B cell (primary cell): ENCODE measurements around the gene MTPN. TPM values are rescaled to one million over a fixed set of nuclear protein-coding genes. Genes with fewer than 3 reads are reported as not detected.

Experiments
- ATAC-seq: fragments of 200-7000 bp; cut with Tn5 transposase; one replicate; pipeline ENCODE4 v1.10.0; 2021; ENCODE audit warnings: low read depth, mild to moderate bottlenecking, moderate number of reproducible peaks, moderate library complexity
- CTCF ChIA-PET: fragments of 350-600 bp; sonication (Branson Sonifier 250); formaldehyde crosslinking; loops from one replicate; lab custom pipeline; 2021; ENCODE audit warnings: antibody characterized with exemption, inconsistent platforms; lab: Charles Lee
- POLR2A ChIA-PET: fragments of 350-600 bp; sonication (Branson Sonifier 250); formaldehyde crosslinking; loops from one replicate; lab custom pipeline; 2021; ENCODE audit warnings: antibody characterized with exemption; lab: Charles Lee
- DNase-seq: peaks from one replicate; pipeline ENCODE4 v3.0.0; 2013
- H2AFZ ChIP-seq: 2 replicates; pipeline ENCODE4 v1.6.1; 2012; ENCODE audit warnings: mild to moderate bottlenecking, low read depth, low read length; ENCODE audit not compliant: insufficient read depth, poor library complexity, severe bottlenecking
- H3K27ac ChIP-seq, 2 donors: 1 replicate in 1 of 2; 2 replicates in 1 of 2; pipeline ENCODE4 v1.5.1; 2012 to 2013; ENCODE audit warnings: low read length in 2 of 2, mild to moderate bottlenecking in 2 of 2, moderate library complexity in 1 of 2
- H3K27me3 ChIP-seq, 4 experiments: fragments of 200-600 bp in 1 of 4; sonication (generic) in 1 of 4; replicated peaks in 1 of 4; 1 replicate in 2 of 4; 2 replicates in 2 of 4; pipeline versions ENCODE4 v1.6.1 to v1.7.0; 2013 to 2016; ENCODE audit warnings: low read length in 3 of 4, mild to moderate bottlenecking in 2 of 4, mixed read lengths in 1 of 4, moderate library complexity in 1 of 4; ENCODE audit not compliant: insufficient read depth in 4 of 4, control insufficient read depth in 3 of 4; ENCODE audit errors: control extremely low read depth in 1 of 4
- H3K36me3 ChIP-seq, 2 experiments: replicated peaks in 1 of 2; 1 replicate in 1 of 2; 2 replicates in 1 of 2; pipeline versions ENCODE4 v1.6.1 to v1.7.1; 2013; ENCODE audit warnings: low read length in 1 of 2; ENCODE audit not compliant: insufficient read depth in 2 of 2, control insufficient read depth in 1 of 2; ENCODE audit errors: control extremely low read depth in 1 of 2, extremely low read depth in 1 of 2
- H3K4me1 ChIP-seq, 2 donors: fragments of 200-600 bp in 1 of 2; sonication (generic) in 1 of 2; 1 replicate in 1 of 2; 2 replicates in 1 of 2; pipeline versions ENCODE4 v1.5.1 to v1.6.1; 2013 to 2017; ENCODE audit warnings: low read length in 2 of 2; ENCODE audit not compliant: control insufficient read depth in 2 of 2, insufficient read depth in 2 of 2
- H3K4me2 ChIP-seq: replicated peaks from 2 replicates; pipeline ENCODE3; 2012; ENCODE audit warnings: mild to moderate bottlenecking, low read depth, low read length; ENCODE audit not compliant: poor library complexity, severe bottlenecking
- H3K4me3 ChIP-seq, 5 experiments: fragments of 200-600 bp in 1 of 5; sonication (generic) in 1 of 5; 1 replicate in 3 of 5; 2 replicates in 2 of 5; pipeline versions ENCODE4 v1.5.1 to v1.7.0; 2011 to 2016; ENCODE audit warnings: low read length in 4 of 5, mild to moderate bottlenecking in 4 of 5, low read depth in 2 of 5, control low read depth in 1 of 5, moderate library complexity in 1 of 5; ENCODE audit not compliant: insufficient read depth in 1 of 5; ENCODE audit errors: control extremely low read depth in 1 of 5, extremely low read depth in 1 of 5
- H3K79me2 ChIP-seq: fragments of 200-600 bp; sonication (generic); one replicate; pipeline ENCODE4 v1.6.0; 2016; ENCODE audit warnings: low read length; ENCODE audit not compliant: control insufficient read depth, insufficient read depth
- H3K9ac ChIP-seq: fragments of 200-600 bp; sonication (generic); 2 replicates; pipeline ENCODE4 v1.6.1; 2017; ENCODE audit warnings: mild to moderate bottlenecking, low read length, moderate library complexity
- H3K9me3 ChIP-seq, 3 donors: one replicate each; pipeline versions ENCODE4 v1.6.1 to v1.7.1; 2013; ENCODE audit warnings: low read length in 2 of 3; ENCODE audit not compliant: control insufficient read depth in 2 of 3, insufficient read depth in 1 of 3; ENCODE audit errors: control extremely low read depth in 1 of 3
- H4K20me1 ChIP-seq: 2 replicates; pipeline ENCODE4 v1.6.0; 2012; ENCODE audit warnings: mild to moderate bottlenecking, low read length; ENCODE audit not compliant: insufficient read depth, control insufficient read depth, poor library complexity, severe bottlenecking
- H3K27ac Mint-ChIP-seq: one replicate; pipeline ENCODE4 v1.8.0; 2021; ENCODE audit warnings: mixed read lengths
- H3K27me3 Mint-ChIP-seq: one replicate; pipeline ENCODE4 v1.8.0; 2021; ENCODE audit warnings: mixed read lengths
- H3K4me1 Mint-ChIP-seq: one replicate; pipeline ENCODE4 v1.8.0; 2021; ENCODE audit warnings: mixed read lengths
- H3K4me3 Mint-ChIP-seq: one replicate; pipeline ENCODE4 v1.8.0; 2021; ENCODE audit warnings: mixed read lengths
- H3K9me3 Mint-ChIP-seq: one replicate; pipeline ENCODE4 v1.8.0; 2022; ENCODE audit warnings: mixed read lengths; ENCODE audit not compliant: insufficient read depth
- EZH2 ChIP-seq: IDR thresholded peaks from 2 replicates; pipeline ENCODE4 v1.6.1; 2012; ENCODE audit warnings: borderline replicate concordance, low read depth, mild to moderate bottlenecking, moderate library complexity, low read length; ENCODE audit not compliant: insufficient read depth, poor library complexity, severe bottlenecking
- WGBS: methylation state at CpG from one replicate; pipeline ENCODE4 v1.1.5; 2013; ENCODE audit warnings: missing lambda C conversion rate; ENCODE audit not compliant: insufficient coverage; 5-methylcytosine and 5-hydroxymethylcytosine counted together
- intact Hi-C: fragments of 100-400 bp; cut with micrococcal nuclease; formaldehyde crosslinking; loops from one replicate; pipeline ENCODE4 v1.10.0; 2022
- polyA plus RNA-seq: library from polyadenylated mRNA; depleted of rRNA; stranded (reverse); fragments of >200 nt; gene quantifications from 2 replicates; pipeline ENCODE4 v1.2.3, GENCODE V29; 2012
- total RNA-seq, 2 donors: library from RNA; stranded (reverse); fragments of 120-200 nt in 1 of 2; gene quantifications; 1 replicate in 1 of 2; 2 replicates in 1 of 2; pipeline versions ENCODE4 v1.2.3 to v1.2.4, GENCODE V29; 2013 to 2022
- TF ChIP-seq, protein P1 (sequence below): fragments of 200-600 bp; IDR thresholded peaks from one replicate; pipeline ENCODE4 v1.8.0; 2022; ENCODE audit warnings: antibody characterized with exemption, mild to moderate bottlenecking

The MTPN gene
- total and polyA plus RNA-seq, 2 donors (not counting 1 experiment from before 2014, with no cell fraction given): 60.5 to 115 TPM

DNA sequence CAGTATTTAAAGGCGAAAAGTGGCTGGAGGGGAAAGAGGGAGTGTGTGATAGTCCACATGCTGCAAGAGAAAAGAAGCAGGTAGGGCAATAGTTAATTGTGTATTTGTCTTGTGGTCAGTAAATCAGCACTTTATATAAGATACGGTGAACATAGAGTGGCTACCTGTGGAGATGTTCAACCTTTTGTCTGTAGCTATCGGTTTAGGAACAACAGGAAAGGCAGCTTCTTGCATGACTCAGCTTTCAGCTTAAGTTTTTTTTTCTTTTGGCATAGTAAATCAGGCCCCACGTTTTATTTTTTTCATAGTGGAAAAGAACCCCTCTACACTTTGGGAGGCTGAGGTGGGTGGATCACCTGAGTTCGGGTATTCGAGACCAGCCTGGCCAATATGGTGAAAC, 14.2 kb upstream of the MTPN start:
- Histone ChIP-seq H3K36me3 (no peaks in the 10 kb centered on the region), H3K4me3 (no peak overlapping the region), H3K27ac (no peak overlapping the region), H3K27me3 (no peaks in the 10 kb centered on the region), H3K9ac (no peak overlapping the region), H3K4me2 (no peak overlapping the region), H2AFZ (no peak overlapping the region), H3K4me1 (peaks cover 21 to 22% of the 10 kb centered on the region in 2 donors), H3K79me2 (peaks cover 65% of the 10 kb centered on the region), H3K9me3 (no peaks in the 10 kb centered on the region), H4K20me1 (no peaks in the 10 kb centered on the region)
- ChIA-PET POLR2A (no interaction called here), CTCF (interaction anchor here (1.2 to 1.4 kb wide), 2 partner anchors 17 to 18 kb away, joined by 3 to 4 read pairs; no protein-coding TSS in a partner anchor)
- 56% methylated on average over 3 of the region's 6 CpGs for WGBS
- DNase-seq (no peak), ATAC-seq (no peak)
- TF ChIP-seq, protein P1, sequence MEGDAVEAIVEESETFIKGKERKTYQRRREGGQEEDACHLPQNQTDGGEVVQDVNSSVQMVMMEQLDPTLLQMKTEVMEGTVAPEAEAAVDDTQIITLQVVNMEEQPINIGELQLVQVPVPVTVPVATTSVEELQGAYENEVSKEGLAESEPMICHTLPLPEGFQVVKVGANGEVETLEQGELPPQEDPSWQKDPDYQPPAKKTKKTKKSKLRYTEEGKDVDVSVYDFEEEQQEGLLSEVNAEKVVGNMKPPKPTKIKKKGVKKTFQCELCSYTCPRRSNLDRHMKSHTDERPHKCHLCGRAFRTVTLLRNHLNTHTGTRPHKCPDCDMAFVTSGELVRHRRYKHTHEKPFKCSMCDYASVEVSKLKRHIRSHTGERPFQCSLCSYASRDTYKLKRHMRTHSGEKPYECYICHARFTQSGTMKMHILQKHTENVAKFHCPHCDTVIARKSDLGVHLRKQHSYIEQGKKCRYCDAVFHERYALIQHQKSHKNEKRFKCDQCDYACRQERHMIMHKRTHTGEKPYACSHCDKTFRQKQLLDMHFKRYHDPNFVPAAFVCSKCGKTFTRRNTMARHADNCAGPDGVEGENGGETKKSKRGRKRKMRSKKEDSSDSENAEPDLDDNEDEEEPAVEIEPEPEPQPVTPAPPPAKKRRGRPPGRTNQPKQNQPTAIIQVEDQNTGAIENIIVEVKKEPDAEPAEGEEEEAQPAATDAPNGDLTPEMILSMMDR: no peak
- Mint-ChIP-seq H3K4me1 (peaks cover 33% of the 10 kb centered on the region), H3K27ac (no peak overlapping the region), H3K27me3 (no peaks in the 10 kb centered on the region), H3K4me3 (no peak overlapping the region), H3K9me3 (no peaks in the 10 kb centered on the region)
- intact Hi-C loops: loop anchor here (5.0 kb wide), 1 partner anchor 34 kb away; no protein-coding TSS in a partner anchor

DNA sequence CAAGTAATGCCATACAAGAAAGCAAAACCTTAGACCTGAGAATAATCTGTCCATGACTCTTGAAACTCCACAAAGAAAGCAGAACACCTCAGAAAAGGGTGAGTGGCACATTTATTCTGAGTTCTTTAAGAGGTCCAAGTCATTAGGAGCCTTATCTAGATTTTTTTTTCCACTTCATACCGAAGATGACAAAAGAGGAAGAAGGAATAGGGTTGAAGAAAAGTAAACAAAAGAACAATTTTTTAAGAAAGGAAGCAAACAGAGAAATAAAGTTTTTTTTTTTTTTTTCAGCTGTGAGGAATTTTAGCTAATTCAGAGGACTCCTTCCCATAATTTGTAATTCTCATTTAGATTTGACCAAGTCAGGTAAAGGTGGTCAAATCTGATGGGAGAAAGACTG, 13.1 kb upstream of the MTPN start:
- no peak for DNase-seq
- Histone ChIP-seq H3K4me3 (no peak overlapping the region), H2AFZ (no peak overlapping the region), H3K36me3 (no peaks in the 10 kb centered on the region), H3K79me2 (peaks cover 69% of the 10 kb centered on the region), H4K20me1 (no peaks in the 10 kb centered on the region), H3K4me1 (peaks cover 21 to 22% of the 10 kb centered on the region in 2 donors), H3K4me2 (no peak overlapping the region), H3K27me3 (no peaks in the 10 kb centered on the region), H3K27ac (no peak overlapping the region), H3K9me3 (no peaks in the 10 kb centered on the region), H3K9ac (no peak overlapping the region)
- WGBS: no CpG with 5 or more reads among the region's 1 CpG
- CTCF ChIA-PET: interaction anchor here (0.6 to 1.3 kb wide), 6 partner anchors 9 to 191 kb away, joined by 3 to 4 read pairs (median 4); no protein-coding TSS in a partner anchor
- Mint-ChIP-seq H3K27ac (no peak overlapping the region), H3K4me1 (peaks cover 33% of the 10 kb centered on the region), H3K27me3 (no peaks in the 10 kb centered on the region), H3K4me3 (no peak overlapping the region), H3K9me3 (no peaks in the 10 kb centered on the region)
- intact Hi-C loops: loop anchor here (5.0 kb wide), 1 partner anchor 33 kb away; no protein-coding TSS in a partner anchor
- POLR2A ChIA-PET: interaction anchor here (0.7 kb wide), 1 partner anchor 11 kb away, joined by 3 read pairs; no protein-coding TSS in a partner anchor
- TF ChIP-seq, protein P1: no peak
- TF ChIP-seq EZH2: no peak
- no peak for ATAC-seq
